Vagina (tissue), 2 donors: Measurements from ENCODE around the gene ADARB2. TPM values are rescaled to one million over a fixed set of nuclear protein-coding genes. Genes with fewer than 3 reads are reported as not detected.

Source experiments
- DNase-seq, 2 donors: peaks; one replicate each; pipeline ENCODE4 v3.0.0-alpha.2; 2017; ENCODE audit errors: extremely low spot score in 2 of 2
- H3K27ac ChIP-seq: fragments of 200-600 bp; sonication (generic); one replicate; pipeline ENCODE4 v1.5.1; 2019
- H3K27me3 ChIP-seq: fragments of 200-600 bp; sonication (generic); one replicate; pipeline ENCODE4 v1.5.1; 2019
- H3K36me3 ChIP-seq, 2 donors: fragments of 200-600 bp; sonication (generic); one replicate each; pipeline ENCODE4 v1.5.1; 2017 to 2019
- H3K4me1 ChIP-seq: fragments of 200-600 bp; sonication (generic); one replicate; pipeline ENCODE4 v1.5.1; 2019
- H3K4me3 ChIP-seq, 2 donors: fragments of 200-600 bp; sonication (generic); 1 replicate in 1 of 2; 2 replicates in 1 of 2; pipeline ENCODE4 v1.5.1; 2016 to 2019
- H3K9me3 ChIP-seq: fragments of 200-600 bp; sonication (generic); one replicate; pipeline ENCODE4 v1.5.1; 2019
- POLR2A ChIP-seq, 2 donors: fragments of 450-650 bp; IDR thresholded peaks; one replicate each; pipeline ENCODE4 v1.6.1; 2017; ENCODE audit warnings: antibody characterized with exemption in 2 of 2, mild to moderate bottlenecking in 2 of 2, moderate library complexity in 2 of 2
- POLR2AphosphoS5 ChIP-seq, 2 donors: sonication (generic); formaldehyde crosslinking; IDR thresholded peaks; one replicate each; pipeline ENCODE4 v1.9.0; 2017; ENCODE audit warnings: antibody characterized with exemption in 2 of 2, mild to moderate bottlenecking in 2 of 2, low read depth in 1 of 2; ENCODE audit not compliant: insufficient read depth in 1 of 2
- intact Hi-C: fragments of 100-400 bp; cut with DNase I; formaldehyde crosslinking; loops from one replicate; pipeline ENCODE4 v1.15.1; 2023
- total RNA-seq: library from RNA; depleted of rRNA; stranded (reverse); fragments of >200 nt; gene quantifications from one replicate; pipeline ENCODE4 v1.2.3, GENCODE V29; 2016
- TF ChIP-seq, protein P1 (sequence below), 3 experiments: fragments of 450-650 bp in 2 of 3; fragments of 200-600 bp in 1 of 3; sonication (generic) in 1 of 3; IDR thresholded peaks; one replicate each; pipeline ENCODE4 v1.5.1; 2017 to 2019; ENCODE audit warnings: antibody characterized with exemption in 3 of 3, mild to moderate bottlenecking in 2 of 3, moderate library complexity in 2 of 3

The ADARB2 gene
- total RNA-seq, 1 donor from 2014 or later: 3.4 TPM

DNA sequence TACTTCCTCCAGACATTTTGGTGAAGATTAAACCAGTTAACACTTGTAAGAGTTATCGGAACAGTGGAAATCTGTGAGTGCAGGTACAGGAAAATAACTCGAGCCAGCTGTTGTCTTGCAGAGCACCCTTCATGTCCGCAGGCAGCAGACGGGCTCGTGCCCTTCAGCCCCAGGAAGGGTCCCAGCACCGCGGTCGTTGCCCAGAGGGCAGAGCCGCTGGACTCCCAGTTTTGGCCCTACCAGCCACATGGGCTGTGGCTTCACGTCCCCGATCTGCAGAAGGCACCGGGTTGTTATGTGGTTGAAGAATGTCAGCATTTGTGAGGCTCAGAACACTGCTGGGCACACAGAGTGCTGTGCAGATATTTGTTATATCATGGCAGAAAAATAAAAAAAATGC is 7.2 kb upstream of the ADARB2 start:
- intact Hi-C loops: no loop called here
- Histone ChIP-seq H3K36me3 (no peaks in the 10 kb centered on the region), H3K9me3 (no peaks in the 10 kb centered on the region), H3K27ac (no peak overlapping the region), H3K27me3 (no peaks in the 10 kb centered on the region), H3K4me3 (no peak overlapping the region), H3K4me1 (no peaks in the 10 kb centered on the region)
- TF ChIP-seq, protein P1, sequence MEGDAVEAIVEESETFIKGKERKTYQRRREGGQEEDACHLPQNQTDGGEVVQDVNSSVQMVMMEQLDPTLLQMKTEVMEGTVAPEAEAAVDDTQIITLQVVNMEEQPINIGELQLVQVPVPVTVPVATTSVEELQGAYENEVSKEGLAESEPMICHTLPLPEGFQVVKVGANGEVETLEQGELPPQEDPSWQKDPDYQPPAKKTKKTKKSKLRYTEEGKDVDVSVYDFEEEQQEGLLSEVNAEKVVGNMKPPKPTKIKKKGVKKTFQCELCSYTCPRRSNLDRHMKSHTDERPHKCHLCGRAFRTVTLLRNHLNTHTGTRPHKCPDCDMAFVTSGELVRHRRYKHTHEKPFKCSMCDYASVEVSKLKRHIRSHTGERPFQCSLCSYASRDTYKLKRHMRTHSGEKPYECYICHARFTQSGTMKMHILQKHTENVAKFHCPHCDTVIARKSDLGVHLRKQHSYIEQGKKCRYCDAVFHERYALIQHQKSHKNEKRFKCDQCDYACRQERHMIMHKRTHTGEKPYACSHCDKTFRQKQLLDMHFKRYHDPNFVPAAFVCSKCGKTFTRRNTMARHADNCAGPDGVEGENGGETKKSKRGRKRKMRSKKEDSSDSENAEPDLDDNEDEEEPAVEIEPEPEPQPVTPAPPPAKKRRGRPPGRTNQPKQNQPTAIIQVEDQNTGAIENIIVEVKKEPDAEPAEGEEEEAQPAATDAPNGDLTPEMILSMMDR (IDR thresholded peaks at IDR 0.05): no peak
- TF ChIP-seq POLR2AphosphoS5 (IDR thresholded peaks at IDR 0.05; ENCODE audit: insufficient read depth in 1 of 2, low read depth in 1 of 2): no peak
- DNase-seq: no peak

DNA sequence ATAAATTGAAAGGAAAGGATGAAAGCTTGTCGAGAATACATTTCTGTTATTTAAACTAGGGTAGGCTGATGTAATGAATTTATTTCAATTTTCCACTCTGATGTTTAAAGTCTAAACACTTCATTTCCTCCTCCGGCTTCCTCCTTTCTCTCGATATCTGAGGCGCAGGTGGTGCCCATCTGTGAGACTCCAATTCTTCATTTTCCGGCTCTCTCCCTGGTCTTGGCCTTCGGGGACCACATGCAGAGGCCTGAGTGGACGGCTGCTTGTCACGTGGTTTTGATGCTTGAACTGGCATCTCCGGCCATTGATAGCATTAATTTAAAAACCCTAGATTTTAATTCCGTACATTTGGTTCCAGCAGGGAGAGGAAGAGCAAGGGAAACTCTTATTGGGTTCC is 5.8 kb upstream of the ADARB2 start:
- TF ChIP-seq POLR2A (IDR thresholded peaks at IDR 0.05): no peak
- TF ChIP-seq, protein P1 (IDR thresholded peaks at IDR 0.05): no peak
- no peak for TF ChIP-seq POLR2AphosphoS5 (IDR thresholded peaks at IDR 0.05; ENCODE audit: insufficient read depth in 1 of 2, low read depth in 1 of 2)
- H3K4me3 ChIP-seq: no peak overlapping the region
- no peak overlapping the region for H3K27ac ChIP-seq
- H3K4me1 ChIP-seq: no peaks in the 10 kb centered on the region
- intact Hi-C loops: no loop called here
- H3K27me3 ChIP-seq: no peaks in the 10 kb centered on the region
- no peaks in the 10 kb centered on the region for H3K36me3 ChIP-seq
- H3K9me3 ChIP-seq: no peaks in the 10 kb centered on the region
- no peak for DNase-seq

DNA sequence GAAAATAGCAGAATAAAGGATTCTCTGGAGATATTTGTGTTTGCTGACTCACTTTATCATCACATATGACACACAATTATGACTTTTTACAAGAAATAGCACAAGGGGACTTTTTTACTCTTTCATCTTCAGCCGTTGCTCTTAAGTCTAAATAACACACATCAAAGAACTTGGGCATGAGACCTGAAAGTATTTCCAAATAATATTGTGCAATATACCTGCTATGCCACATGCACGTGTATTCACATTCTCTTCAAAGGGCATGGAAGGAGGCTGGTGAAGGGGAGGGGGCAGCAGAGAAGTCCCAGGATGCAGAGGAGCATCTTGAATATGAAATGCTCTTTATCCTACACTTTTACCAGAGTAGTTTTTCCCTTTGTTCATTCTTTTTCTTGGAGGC is 4.1 kb upstream of the ADARB2 start:
- TF ChIP-seq POLR2AphosphoS5 (IDR thresholded peaks at IDR 0.05; ENCODE audit: insufficient read depth in 1 of 2, low read depth in 1 of 2) (no peak), POLR2A (IDR thresholded peaks at IDR 0.05) (no peak)
- TF ChIP-seq, protein P1 (IDR thresholded peaks at IDR 0.05): no peak
- no peaks in the 10 kb centered on the region for H3K27me3 ChIP-seq
- no peak overlapping the region for H3K27ac ChIP-seq
- intact Hi-C loops: no loop called here
- H3K9me3 ChIP-seq: no peaks in the 10 kb centered on the region
- H3K36me3 ChIP-seq: no peaks in the 10 kb centered on the region
- DNase-seq: no peak
- peaks cover 15% of the 10 kb centered on the region for H3K4me1 ChIP-seq
- no peak overlapping the region for H3K4me3 ChIP-seq

DNA sequence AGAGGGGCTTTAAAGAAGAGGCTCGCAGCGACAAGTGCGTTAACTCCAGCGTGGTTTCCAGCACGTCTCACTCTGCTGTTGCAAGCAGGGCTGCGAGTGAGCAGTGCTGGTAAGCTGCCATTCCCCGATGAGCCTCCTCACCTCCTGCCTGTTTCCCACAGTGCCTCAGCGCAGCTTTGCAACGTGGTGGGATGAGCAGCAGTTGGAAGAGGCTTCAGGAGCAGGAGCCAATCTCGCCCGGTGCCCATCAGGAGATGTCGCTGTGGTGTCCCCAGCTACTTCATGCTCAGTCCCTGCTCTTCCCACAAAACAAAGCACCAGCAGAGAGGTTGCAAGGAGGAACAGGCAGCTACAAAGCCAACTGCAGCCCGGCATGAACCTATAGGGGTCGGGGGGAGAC is 2.4 kb upstream of the ADARB2 start:
- intact Hi-C loops: no loop called here
- Histone ChIP-seq H3K4me1 (peaks cover 16% of the 10 kb centered on the region), H3K27ac (no peak overlapping the region), H3K36me3 (no peaks in the 10 kb centered on the region), H3K4me3 (no peak overlapping the region), H3K9me3 (no peaks in the 10 kb centered on the region), H3K27me3 (peaks cover 3% of the 10 kb centered on the region)
- no peak for DNase-seq
- TF ChIP-seq, protein P1 (IDR thresholded peaks at IDR 0.05): no peak
- TF ChIP-seq POLR2AphosphoS5 (IDR thresholded peaks at IDR 0.05; ENCODE audit: insufficient read depth in 1 of 2, low read depth in 1 of 2) (no peak), POLR2A (IDR thresholded peaks at IDR 0.05) (no peak)

DNA sequence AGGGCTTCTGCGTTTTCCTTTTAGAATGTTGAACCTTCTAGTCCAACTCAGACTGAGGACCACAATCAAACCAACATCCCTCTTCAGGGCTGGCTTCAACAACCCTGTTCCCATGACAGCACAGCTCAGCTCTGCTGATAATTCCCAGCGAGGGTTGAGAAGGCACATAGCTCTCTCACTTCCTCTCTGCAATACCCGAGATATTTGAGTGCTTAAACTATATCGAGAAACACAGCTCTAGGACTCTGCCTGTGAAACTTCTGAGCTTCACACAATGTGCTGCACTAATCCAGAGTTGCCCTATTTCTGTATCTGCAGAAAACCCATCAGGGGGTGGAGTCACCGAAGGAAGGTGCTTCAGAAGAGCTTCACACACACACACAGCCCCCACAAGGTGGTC is 1.6 kb upstream of the ADARB2 start:
- Histone ChIP-seq H3K4me1 (peaks cover 16% of the 10 kb centered on the region), H3K4me3 (no peak overlapping the region), H3K27ac (no peak overlapping the region), H3K36me3 (no peaks in the 10 kb centered on the region), H3K9me3 (no peaks in the 10 kb centered on the region), H3K27me3 (peaks cover 3% of the 10 kb centered on the region)
- intact Hi-C loops: no loop called here
- DNase-seq: no peak
- no peak for TF ChIP-seq POLR2A (IDR thresholded peaks at IDR 0.05)
- TF ChIP-seq, protein P1 (IDR thresholded peaks at IDR 0.05): no peak
- no peak for TF ChIP-seq POLR2AphosphoS5 (IDR thresholded peaks at IDR 0.05; ENCODE audit: insufficient read depth in 1 of 2, low read depth in 1 of 2)
